HepG2 (cell line): ENCODE data around the gene GGA1. TPM values are rescaled to one million over a fixed set of nuclear protein-coding genes. Genes with fewer than 3 reads are reported as not detected.

Experiments used
- ESRRA ChIP-seq: sonication (generic); formaldehyde crosslinking; IDR thresholded peaks from 2 replicates; pipeline ENCODE4 v1.5.1; 2020; ENCODE audit warnings: mild to moderate bottlenecking, low read depth, missing genetic modification reagents
- GATAD1 ChIP-seq: IDR thresholded peaks from 2 replicates; pipeline ENCODE4 v1.6.1; 2016; ENCODE audit warnings: missing genetic modification reagents, missing compliant biosample characterization
- KDM6A ChIP-seq: IDR thresholded peaks from 2 replicates; pipeline ENCODE4 v1.6.1; 2016; ENCODE audit warnings: low read depth
- MTF1 ChIP-seq: sonication (generic); formaldehyde crosslinking; IDR thresholded peaks from 2 replicates; pipeline ENCODE4 v1.5.0; 2020; ENCODE audit warnings: missing genetic modification reagents
- PATZ1 ChIP-seq: sonication (generic); formaldehyde crosslinking; IDR thresholded peaks from 2 replicates; pipeline ENCODE4 v1.4.0; 2020; ENCODE audit warnings: missing genetic modification reagents
- RAD51 ChIP-seq: fragments of 450-650 bp; IDR thresholded peaks from 2 replicates; pipeline ENCODE4 v1.6.1; 2016; ENCODE audit warnings: borderline replicate concordance
- RFX5 ChIP-seq: IDR thresholded peaks from 2 replicates; pipeline ENCODE4 v1.6.1; 2011; ENCODE audit warnings: low read depth, low read length, improper control_type of control experiment
- SIX1 ChIP-seq: sonication (generic); formaldehyde crosslinking; IDR thresholded peaks from 2 replicates; pipeline ENCODE4 v1.4.0; 2020; ENCODE audit warnings: missing genetic modification reagents, borderline replicate concordance
- SRSF4 ChIP-seq: fragments of 200-400 bp; formaldehyde crosslinking; IDR thresholded peaks from one replicate; pipeline ENCODE4 v1.6.1; 2018; ENCODE audit warnings: mild to moderate bottlenecking, low read depth, low read length, moderate library complexity; ENCODE audit not compliant: poor library complexity, severe bottlenecking
- TBX3 ChIP-seq: fragments of 450-650 bp; IDR thresholded peaks from 2 replicates; pipeline ENCODE4 v1.6.1; 2017; ENCODE audit warnings: antibody characterized with exemption, mild to moderate bottlenecking, inconsistent platforms, borderline replicate concordance
- ZNF230 ChIP-seq: sonication (generic); formaldehyde crosslinking; IDR thresholded peaks from 2 replicates; pipeline ENCODE4 v1.4.0; 2020; ENCODE audit warnings: mild to moderate bottlenecking, missing genetic modification reagents
- ZNF687 ChIP-seq: sonication (generic); formaldehyde crosslinking; IDR thresholded peaks from 2 replicates; pipeline ENCODE4 v1.5.1; 2020; ENCODE audit warnings: mild to moderate bottlenecking, missing genetic modification reagents, moderate library complexity
- ZNF75D ChIP-seq: sonication (generic); formaldehyde crosslinking; IDR thresholded peaks from 2 replicates; pipeline ENCODE4 v1.8.1; 2023; ENCODE audit warnings: missing genetic modification reagents, mild to moderate bottlenecking, borderline replicate concordance
- ZNF841 ChIP-seq: sonication (generic); formaldehyde crosslinking; IDR thresholded peaks from 2 replicates; pipeline ENCODE4 v1.8.1; 2023; ENCODE audit warnings: missing genetic modification reagents, borderline replicate concordance
- ZSCAN12 ChIP-seq: sonication (generic); formaldehyde crosslinking; IDR thresholded peaks from 2 replicates; pipeline ENCODE4 v1.9.0; 2021; ENCODE audit warnings: mild to moderate bottlenecking, missing genetic modification reagents
- ZSCAN22 ChIP-seq: sonication (generic); formaldehyde crosslinking; IDR thresholded peaks from 2 replicates; pipeline ENCODE4 v1.4.0; 2020; ENCODE audit warnings: mild to moderate bottlenecking, missing genetic modification reagents
- polyA plus RNA-seq, 8 experiments: library from polyadenylated mRNA; depleted of rRNA in 3 of 8; stranded (reverse) in 7 of 8; unstranded in 1 of 8; fragments of >200 nt; fragmentation: Illumina TruSeq in 4 of 8; extraction: Trizol in 4 of 8; gene quantifications; 2 replicates each; pipeline versions ENCODE4 v1.2.1 to v1.2.3, GENCODE V29; 2011 to 2016; ENCODE audit warnings: low read depth in 4 of 8, missing spikeins in 1 of 8, mixed read lengths in 1 of 8; ENCODE audit not compliant: insufficient read depth in 1 of 8
- total RNA-seq, 5 experiments: library from RNA; depleted of rRNA; stranded (reverse); fragments of >200 nt; fragmentation: Illumina TruSeq; extraction: Trizol; gene quantifications; 2 replicates each; pipeline ENCODE4 v1.2.3, GENCODE V29; 2016; ENCODE audit warnings: low read depth in 1 of 5
- TF ChIP-seq, protein P1 (sequence below): sonication (generic); formaldehyde crosslinking; IDR thresholded peaks from 2 replicates; pipeline ENCODE4 v1.5.1; 2020; ENCODE audit warnings: missing genetic modification reagents, mild to moderate bottlenecking, borderline replicate concordance
- TF ChIP-seq, protein P2 (sequence below): sonication (generic); formaldehyde crosslinking; IDR thresholded peaks from 2 replicates; pipeline ENCODE4 v1.8.0; 2022; ENCODE audit warnings: missing genetic modification reagents, mild to moderate bottlenecking, inconsistent platforms, borderline replicate concordance

The GGA1 gene
- total and polyA plus RNA-seq, 2 of the 13 experiments (the other 11 are each of a cell fraction or from before 2014, with no cell fraction given), result 29.1 to 87.2 TPM

DNA sequence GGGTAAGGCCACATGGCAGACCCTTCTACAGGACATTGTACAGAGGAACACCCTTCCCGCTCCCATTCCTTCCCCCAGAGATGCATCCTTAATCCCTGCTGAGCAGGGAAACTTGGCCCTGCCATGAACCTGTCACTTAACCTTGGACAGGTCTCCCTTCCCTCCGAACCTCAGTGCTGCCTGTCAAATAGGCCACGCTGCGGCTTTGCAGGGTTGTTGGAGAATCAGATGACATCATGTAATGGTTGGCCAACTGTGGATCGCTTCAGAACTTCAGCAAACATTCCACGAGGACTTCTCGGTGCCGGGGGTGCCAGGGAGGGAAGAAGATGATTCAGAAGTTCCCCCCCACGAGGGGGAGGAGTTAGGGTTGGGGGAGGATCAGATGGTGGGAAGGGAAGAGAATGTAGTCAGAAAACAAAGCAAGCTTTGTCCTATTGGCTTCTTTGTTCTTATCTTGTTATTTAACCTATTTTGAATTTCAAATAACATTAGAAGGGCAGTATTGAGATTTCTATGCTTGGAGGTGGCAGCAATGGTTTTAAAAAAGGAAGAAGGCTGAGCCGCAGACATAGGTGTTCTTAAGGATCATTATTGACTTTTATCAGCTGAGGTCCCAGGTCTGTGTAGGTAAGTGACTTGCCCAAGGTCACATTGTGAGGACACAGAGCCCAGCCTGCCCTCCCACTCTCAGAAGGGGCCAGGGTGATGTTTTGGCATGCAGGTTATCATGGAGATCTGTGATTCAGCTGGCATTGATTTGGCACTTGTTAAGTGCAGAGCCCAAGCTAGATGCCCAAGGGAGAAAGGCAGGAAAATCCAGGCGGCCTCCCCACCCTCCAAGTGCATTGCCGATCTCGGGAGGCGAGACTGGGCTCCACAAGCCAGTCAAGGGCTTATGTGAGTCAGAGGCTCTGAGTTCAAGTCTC is 45.2 kb upstream of the GGA1 start (continued):
- TF ChIP-seq, protein P1, sequence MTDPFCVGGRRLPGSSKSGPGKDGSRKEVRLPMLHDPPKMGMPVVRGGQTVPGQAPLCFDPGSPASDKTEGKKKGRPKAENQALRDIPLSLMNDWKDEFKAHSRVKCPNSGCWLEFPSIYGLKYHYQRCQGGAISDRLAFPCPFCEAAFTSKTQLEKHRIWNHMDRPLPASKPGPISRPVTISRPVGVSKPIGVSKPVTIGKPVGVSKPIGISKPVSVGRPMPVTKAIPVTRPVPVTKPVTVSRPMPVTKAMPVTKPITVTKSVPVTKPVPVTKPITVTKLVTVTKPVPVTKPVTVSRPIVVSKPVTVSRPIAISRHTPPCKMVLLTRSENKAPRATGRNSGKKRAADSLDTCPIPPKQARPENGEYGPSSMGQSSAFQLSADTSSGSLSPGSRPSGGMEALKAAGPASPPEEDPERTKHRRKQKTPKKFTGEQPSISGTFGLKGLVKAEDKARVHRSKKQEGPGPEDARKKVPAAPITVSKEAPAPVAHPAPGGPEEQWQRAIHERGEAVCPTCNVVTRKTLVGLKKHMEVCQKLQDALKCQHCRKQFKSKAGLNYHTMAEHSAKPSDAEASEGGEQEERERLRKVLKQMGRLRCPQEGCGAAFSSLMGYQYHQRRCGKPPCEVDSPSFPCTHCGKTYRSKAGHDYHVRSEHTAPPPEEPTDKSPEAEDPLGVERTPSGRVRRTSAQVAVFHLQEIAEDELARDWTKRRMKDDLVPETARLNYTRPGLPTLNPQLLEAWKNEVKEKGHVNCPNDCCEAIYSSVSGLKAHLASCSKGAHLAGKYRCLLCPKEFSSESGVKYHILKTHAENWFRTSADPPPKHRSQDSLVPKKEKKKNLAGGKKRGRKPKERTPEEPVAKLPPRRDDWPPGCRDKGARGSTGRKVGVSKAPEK (CRISPR knock-in tag), result no peak
- TF ChIP-seq, protein P2, sequence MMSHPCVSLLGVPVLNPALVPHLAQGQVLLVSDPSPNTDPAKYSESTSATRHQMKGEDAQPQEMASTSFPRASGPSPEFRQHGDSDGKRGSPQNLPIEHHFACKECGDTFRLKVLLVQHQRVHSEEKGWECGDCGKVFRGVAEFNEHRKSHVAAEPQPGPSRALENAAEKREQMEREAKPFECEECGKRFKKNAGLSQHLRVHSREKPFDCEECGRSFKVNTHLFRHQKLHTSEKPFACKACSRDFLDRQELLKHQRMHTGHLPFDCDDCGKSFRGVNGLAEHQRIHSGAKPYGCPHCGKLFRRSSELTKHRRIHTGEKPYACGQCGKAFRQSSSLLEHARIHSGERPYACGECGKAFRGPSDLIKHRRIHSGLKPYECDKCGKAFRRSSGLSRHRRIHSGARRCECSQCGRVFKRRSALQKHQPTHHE (CRISPR knock-in tag), result no peak
- TF ChIP-seq TBX3 (no peak), ZNF230 (CRISPR knock-in tag) (no peak), SRSF4 (no peak), RFX5 (no peak), MTF1 (CRISPR knock-in tag) (no peak), GATAD1 (CRISPR knock-in tag) (0 out of 2 replicates have a peak, but pooled peaks have one; percentile 12), ZSCAN22 (no peak), ZNF75D (no peak), ZNF687 (peak; percentile 38), KDM6A (CRISPR knock-in tag) (no peak), ZNF841 (CRISPR knock-in tag) (no peak), ESRRA (CRISPR knock-in tag) (0 out of 2 replicates have a peak, but pooled peaks have one; percentile 20), ZSCAN12 (CRISPR knock-in tag) (no peak), SIX1 (CRISPR knock-in tag) (no peak), PATZ1 (CRISPR knock-in tag) (peak; percentile 100), RAD51 (no peak)
